ENCODE measurements around the gene FAM111A. TPM values are rescaled to one million over a fixed set of nuclear protein-coding genes. Genes with fewer than 3 reads are reported as not detected.
A peak's percentile ranks its signal among the peaks of the same experiment; 100 is the strongest.

Gene FAM111A
- total and polyA plus RNA-seq, 10 of the 15 experiments (the other 5 are each of a cell fraction or from before 2014, with no cell fraction given): 26.6 to 95.0 (median 67.5) TPM

DNA sequence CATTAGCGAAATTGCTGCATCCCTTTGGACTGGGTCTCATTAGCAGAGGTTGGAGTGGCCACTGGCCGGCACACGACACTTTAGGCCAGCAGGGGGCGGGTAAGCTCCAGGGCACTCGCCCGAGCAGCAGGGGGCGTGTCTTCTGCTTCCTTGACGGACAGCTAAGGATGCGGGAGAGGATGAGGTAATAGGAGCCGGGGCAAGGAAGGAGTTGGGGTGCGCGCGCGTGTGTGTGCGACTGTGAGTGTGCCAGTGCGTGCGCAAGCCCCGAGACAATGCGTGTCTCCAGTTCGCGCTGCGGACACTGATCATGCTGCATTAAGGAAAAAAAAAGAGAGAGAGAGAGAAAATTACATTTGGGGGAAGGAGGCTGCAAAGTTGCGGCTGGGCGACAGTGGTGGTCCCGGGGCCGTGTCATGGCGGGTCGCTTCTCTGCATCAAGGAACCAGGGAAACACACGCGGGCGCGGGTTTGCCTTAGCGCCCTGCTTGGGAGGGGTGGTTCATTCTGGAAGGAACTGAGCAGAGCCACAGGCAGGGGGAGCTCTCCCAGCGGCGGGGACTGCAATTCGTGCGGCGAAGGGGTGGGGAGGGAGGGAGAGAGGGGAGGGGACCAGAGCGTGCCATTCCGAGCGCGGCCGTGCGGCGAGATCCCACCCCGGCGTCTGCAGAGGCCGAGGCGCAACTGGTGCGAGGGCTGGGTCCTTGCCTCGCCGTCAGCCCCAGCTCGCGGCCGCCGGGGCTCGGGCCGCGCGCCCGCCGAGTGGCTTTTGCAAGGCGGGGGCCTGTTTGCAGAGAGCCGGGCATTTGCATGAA lies 29.1 kb downstream of the FAM111A start, which contains the start of gene DTX4:
Gene DTX4, plus strand, starts transcription at position 625 of the 815 bp plus-strand sequence. CDS start 464 bp downstream, outside the sequence.
- RAD21 ChIA-PET (ENCODE audit: unreplicated experiment): interaction anchor here (0.6 to 9.0 kb wide), 24 partner anchors 8 to 589 kb away, joined by 3 to 183 read pairs (median 7); partner anchors contain the start of gene MPEG1
- TF ChIP-seq, protein P1, sequence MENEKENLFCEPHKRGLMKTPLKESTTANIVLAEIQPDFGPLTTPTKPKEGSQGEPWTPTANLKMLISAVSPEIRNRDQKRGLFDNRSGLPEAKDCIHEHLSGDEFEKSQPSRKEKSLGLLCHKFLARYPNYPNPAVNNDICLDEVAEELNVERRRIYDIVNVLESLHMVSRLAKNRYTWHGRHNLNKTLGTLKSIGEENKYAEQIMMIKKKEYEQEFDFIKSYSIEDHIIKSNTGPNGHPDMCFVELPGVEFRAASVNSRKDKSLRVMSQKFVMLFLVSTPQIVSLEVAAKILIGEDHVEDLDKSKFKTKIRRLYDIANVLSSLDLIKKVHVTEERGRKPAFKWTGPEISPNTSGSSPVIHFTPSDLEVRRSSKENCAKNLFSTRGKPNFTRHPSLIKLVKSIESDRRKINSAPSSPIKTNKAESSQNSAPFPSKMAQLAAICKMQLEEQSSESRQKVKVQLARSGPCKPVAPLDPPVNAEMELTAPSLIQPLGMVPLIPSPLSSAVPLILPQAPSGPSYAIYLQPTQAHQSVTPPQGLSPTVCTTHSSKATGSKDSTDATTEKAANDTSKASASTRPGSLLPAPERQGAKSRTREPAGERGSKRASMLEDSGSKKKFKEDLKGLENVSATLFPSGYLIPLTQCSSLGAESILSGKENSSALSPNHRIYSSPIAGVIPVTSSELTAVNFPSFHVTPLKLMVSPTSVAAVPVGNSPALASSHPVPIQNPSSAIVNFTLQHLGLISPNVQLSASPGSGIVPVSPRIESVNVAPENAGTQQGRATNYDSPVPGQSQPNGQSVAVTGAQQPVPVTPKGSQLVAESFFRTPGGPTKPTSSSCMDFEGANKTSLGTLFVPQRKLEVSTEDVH (IDR thresholded peaks at IDR 0.05; ENCODE audit: low read depth, partially characterized antibody): peak; percentile 44
- peak; percentile 54; the same call in 1 of the 3 replicates for TF ChIP-seq POU2F2 (IDR thresholded peaks at IDR 0.05; ENCODE audit: borderline replicate concordance, low read depth, low read length)
- 0 out of 2 replicates have a peak, but pooled peaks have one; percentile 20 for TF ChIP-seq SMAD5 (IDR thresholded peaks at IDR 0.05; ENCODE audit: low read depth)
- TF ChIP-seq PAX5 (IDR thresholded peaks at IDR 0.05; ENCODE audit: borderline replicate concordance, low read depth, low read length): peak; percentile 67; the same call in 1 of the 2 replicates
- TF ChIP-seq JUNB (IDR thresholded peaks at IDR 0.05): peak; percentile 34; the same call in 1 of the 2 replicates
- no peak for TF ChIP-seq RELA (IDR thresholded peaks at IDR 0.05; ENCODE audit: borderline replicate concordance, partially characterized antibody)
- peak; percentile 18; the same call in 1 of the 2 replicates for TF ChIP-seq GATAD2B (conservative IDR thresholded peaks at IDR 0.05; ENCODE audit: low read depth)
- TF ChIP-seq CHD2 (IDR thresholded peaks at IDR 0.05; ENCODE audit: borderline replicate concordance, low read depth, low read length): no peak
- peak; percentile 97 to 98 (median 97) for TF ChIP-seq CTCF (IDR thresholded peaks at IDR 0.05 in 2 of 3, conservative IDR thresholded peaks at IDR 0.05 in 1 of 3; ENCODE audit: control insufficient read depth in 2 of 3, extremely low read depth in 1 of 3, insufficient read depth in 1 of 3, low read depth in 3 of 3, low read length in 3 of 3)
- TF ChIP-seq, protein P2, sequence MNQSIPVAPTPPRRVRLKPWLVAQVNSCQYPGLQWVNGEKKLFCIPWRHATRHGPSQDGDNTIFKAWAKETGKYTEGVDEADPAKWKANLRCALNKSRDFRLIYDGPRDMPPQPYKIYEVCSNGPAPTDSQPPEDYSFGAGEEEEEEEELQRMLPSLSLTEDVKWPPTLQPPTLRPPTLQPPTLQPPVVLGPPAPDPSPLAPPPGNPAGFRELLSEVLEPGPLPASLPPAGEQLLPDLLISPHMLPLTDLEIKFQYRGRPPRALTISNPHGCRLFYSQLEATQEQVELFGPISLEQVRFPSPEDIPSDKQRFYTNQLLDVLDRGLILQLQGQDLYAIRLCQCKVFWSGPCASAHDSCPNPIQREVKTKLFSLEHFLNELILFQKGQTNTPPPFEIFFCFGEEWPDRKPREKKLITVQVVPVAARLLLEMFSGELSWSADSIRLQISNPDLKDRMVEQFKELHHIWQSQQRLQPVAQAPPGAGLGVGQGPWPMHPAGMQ (IDR thresholded peaks at IDR 0.05; ENCODE audit: borderline replicate concordance): no peak
- TF ChIP-seq, protein P3, sequence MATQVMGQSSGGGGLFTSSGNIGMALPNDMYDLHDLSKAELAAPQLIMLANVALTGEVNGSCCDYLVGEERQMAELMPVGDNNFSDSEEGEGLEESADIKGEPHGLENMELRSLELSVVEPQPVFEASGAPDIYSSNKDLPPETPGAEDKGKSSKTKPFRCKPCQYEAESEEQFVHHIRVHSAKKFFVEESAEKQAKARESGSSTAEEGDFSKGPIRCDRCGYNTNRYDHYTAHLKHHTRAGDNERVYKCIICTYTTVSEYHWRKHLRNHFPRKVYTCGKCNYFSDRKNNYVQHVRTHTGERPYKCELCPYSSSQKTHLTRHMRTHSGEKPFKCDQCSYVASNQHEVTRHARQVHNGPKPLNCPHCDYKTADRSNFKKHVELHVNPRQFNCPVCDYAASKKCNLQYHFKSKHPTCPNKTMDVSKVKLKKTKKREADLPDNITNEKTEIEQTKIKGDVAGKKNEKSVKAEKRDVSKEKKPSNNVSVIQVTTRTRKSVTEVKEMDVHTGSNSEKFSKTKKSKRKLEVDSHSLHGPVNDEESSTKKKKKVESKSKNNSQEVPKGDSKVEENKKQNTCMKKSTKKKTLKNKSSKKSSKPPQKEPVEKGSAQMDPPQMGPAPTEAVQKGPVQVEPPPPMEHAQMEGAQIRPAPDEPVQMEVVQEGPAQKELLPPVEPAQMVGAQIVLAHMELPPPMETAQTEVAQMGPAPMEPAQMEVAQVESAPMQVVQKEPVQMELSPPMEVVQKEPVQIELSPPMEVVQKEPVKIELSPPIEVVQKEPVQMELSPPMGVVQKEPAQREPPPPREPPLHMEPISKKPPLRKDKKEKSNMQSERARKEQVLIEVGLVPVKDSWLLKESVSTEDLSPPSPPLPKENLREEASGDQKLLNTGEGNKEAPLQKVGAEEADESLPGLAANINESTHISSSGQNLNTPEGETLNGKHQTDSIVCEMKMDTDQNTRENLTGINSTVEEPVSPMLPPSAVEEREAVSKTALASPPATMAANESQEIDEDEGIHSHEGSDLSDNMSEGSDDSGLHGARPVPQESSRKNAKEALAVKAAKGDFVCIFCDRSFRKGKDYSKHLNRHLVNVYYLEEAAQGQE (IDR thresholded peaks at IDR 0.05; ENCODE audit: low read depth, low read length): no peak

More for the DNA sequence above, 29.1 kb downstream of the FAM111A start, which contains the start of gene DTX4:
- DNase-seq (ENCODE audit: low read depth, low spot score): peak; percentile 57
- no peaks in the 10 kb centered on the region for H3K36me3 ChIP-seq (ENCODE audit: control insufficient read depth in 2 of 2, insufficient read depth in 2 of 2, low read length in 1 of 2)
- no peaks in the 10 kb centered on the region for H3K27me3 ChIP-seq (replicated peaks in 1 of 2; ENCODE audit: control insufficient read depth in 2 of 2, insufficient read depth in 2 of 2, low read length in 1 of 2)
- H3K4me2 ChIP-seq (ENCODE audit: control insufficient read depth, insufficient read depth): peak within 1 kb of the TSS; percentile 98
- H3K4me3 ChIP-seq: peak within 1 kb of the TSS; percentile 93
- under 1% methylated on average over 57 of the region's 64 CpGs for WGBS (ENCODE audit: insufficient coverage, insufficient replicate concordance, low lambda C conversion rate, missing lambda C conversion rate)
- ChIA-PET SMC1A (ENCODE audit: uncharacterized antibody, unreplicated experiment) (interaction anchor here (0.6 to 14.9 kb wide), 21 partner anchors 9 to 258 kb away, joined by 3 to 155 read pairs (median 5); partner anchors contain the start of genes MPEG1 and OR5A2), CTCF (interaction anchor here (0.7 to 30.3 kb wide), 28 partner anchors 9 to 259 kb away, joined by 3 to 1180 read pairs (median 8); partner anchors contain the start of genes MPEG1 and OR5A2), POLR2A (interaction anchor here (1.0 to 4.3 kb wide), 6 partner anchors 15 to 43 kb away, joined by 3 to 32 read pairs (median 6); no protein-coding TSS in a partner anchor)
- in situ Hi-C loops (cut with MboI): loop anchor here (5.0 to 10.0 kb wide), 3 partner anchors 36 to 383 kb away; no protein-coding TSS in a partner anchor
- H3K9me3 ChIP-seq (replicated peaks; ENCODE audit: control insufficient read depth, insufficient read depth, low read length): no peaks in the 10 kb centered on the region; the same call in 2 of the 3 replicates
- peak; percentile 76 for ATAC-seq
- peak within 1 kb of the TSS; percentile 84 for H3K27ac ChIP-seq (ENCODE audit: control insufficient read depth, insufficient read depth)
- peak within 1 kb of the TSS; percentile 83 for H3K9ac ChIP-seq (ENCODE audit: control insufficient read depth, insufficient read depth, low read length)
- peak within 1 kb of the TSS; percentile 74 for H2AFZ ChIP-seq (ENCODE audit: control insufficient read depth, low read depth, low read length)
- H3K79me2 ChIP-seq (ENCODE audit: control insufficient read depth, insufficient read depth, low read length): peaks cover 44% of the 10 kb centered on the region
- BruUV-seq (replicated peaks): no TSS peak
- peaks cover 6% of the 10 kb centered on the region for H3K4me1 ChIP-seq (ENCODE audit: control insufficient read depth, insufficient read depth, low read length)
- FAIRE-seq: peak; percentile 81
- no peaks in the 10 kb centered on the region for H4K20me1 ChIP-seq (ENCODE audit: control insufficient read depth, insufficient read depth)
- intact Hi-C loops (cut with micrococcal nuclease; ENCODE audit: unreplicated experiment): loop anchor here (1.0 to 5.0 kb wide), 5 partner anchors 29 to 259 kb away; no protein-coding TSS in a partner anchor

All from GM12878 (cell line).